Measurements from ENCODE around the gene SLC35E4.
"Not testable (repeated sequence)": the region's sequence is repeated elsewhere in the genome, so short reads cannot be mapped to it uniquely, and the experiment has no call there.

The SLC35E4 gene, protein sequence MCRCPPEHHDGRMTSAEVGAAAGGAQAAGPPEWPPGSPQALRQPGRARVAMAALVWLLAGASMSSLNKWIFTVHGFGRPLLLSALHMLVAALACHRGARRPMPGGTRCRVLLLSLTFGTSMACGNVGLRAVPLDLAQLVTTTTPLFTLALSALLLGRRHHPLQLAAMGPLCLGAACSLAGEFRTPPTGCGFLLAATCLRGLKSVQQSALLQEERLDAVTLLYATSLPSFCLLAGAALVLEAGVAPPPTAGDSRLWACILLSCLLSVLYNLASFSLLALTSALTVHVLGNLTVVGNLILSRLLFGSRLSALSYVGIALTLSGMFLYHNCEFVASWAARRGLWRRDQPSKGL

GRCh38 chr22:30635273-30636225 lies at the start of gene SLC35E4:
Gene SLC35E4, plus strand, starts transcription at chr22:30635781. Its CDS starts 670 bp downstream, at chr22:30636451.
- intact Hi-C loops (cut with DNase I): loop anchor here (2.0 kb wide), 1 partner anchor 59 kb away; the partner anchor contains the start of gene OSBP2

DNA sequence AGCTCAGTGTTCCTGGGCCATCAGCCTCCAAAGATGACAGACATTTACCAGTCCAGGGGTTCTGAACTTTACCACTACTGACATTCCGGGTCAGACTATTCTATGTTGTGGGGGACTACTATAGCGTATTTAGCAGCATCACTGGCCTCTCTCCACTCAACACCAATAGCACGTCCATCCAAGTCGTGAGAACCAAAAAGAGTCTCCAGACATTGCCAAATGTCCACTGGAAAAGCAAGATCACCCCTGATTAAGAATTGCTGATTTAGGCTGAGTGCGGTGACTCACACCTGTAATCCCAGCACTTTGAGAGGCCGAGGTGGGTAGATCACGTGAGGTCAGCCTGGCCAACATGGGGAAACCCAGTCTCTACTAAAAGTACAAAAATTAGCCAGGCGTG lies 49.2 kb upstream of the SLC35E4 start:
- no peak for DNase-seq
- intact Hi-C loops (cut with DNase I): no loop called here

More at GRCh38 chr22:30635273-30636225, at the start of gene SLC35E4:
- DNase-seq: peak; percentile 93 to 100 (median 97)

DNA sequence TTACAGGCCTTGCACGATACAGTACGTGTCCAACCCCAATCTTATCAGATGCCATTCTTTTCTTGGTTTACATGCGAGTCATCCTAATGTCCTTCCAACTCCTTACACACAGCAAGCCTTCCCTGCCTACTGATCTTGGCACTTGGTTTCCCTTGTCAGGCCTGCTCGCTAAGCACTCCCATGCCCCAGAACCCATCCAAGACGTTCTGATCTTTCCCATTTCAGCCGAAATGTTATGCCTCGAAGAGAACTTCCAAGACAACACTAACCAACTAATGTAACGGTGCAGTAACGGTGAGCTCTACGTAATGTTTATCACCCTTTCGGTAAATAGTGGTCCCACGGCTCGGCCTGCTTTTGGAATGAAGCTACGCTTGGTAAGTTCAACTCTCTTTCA lies 44.4 kb upstream of the SLC35E4 start:
- peak in 1 of 10 donors; percentile 6 for DNase-seq
- intact Hi-C loops (cut with DNase I): no loop called here

DNA sequence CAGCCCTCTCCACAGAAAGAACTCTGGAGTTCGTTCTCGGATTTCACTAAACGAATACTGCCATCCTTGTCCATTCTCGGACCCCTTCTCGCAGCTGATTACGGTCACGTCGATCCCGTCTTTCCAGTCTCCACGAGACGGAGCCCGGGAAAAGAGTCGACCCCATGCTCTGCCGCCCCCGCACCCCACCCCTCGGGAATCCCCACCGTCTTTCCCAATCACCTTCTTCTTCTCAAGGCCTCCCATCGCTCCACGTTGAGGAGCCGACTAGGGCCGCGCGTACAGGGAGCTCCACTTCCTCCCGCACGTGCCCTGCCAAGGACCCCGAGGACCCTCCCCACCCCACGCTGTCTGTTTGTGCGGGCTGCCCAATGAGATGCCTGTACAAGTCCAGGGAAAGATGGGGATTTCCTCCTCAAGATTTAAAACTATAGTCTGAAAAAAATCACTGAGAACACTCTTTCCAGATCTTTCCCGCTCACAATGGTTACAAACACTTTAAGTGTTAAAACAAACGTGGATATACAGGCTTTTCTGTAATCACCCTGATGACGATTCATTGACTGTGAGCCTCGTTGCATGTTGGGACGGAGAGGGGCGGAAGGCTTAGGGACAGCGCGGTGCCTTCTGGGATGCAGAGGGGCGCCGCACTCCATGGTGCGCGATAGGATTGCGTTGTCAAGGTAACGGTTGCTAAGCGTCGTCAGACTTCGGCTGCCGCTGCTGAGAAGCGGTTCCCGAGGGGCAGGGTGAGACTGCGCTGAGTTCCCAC lies 43.8 kb upstream of the SLC35E4 start, which contains the start of gene PES1:
PES1 (minus strand) TSS at position 323 of the 772 bp plus-strand sequence; CDS start at position 246, 77 bp downstream.
- peak; percentile 92 to 99 (median 95) for DNase-seq
- intact Hi-C loops (cut with DNase I): no loop called here

GRCh38 chr22:30592360-30592713 lies 43.2 kb upstream of the SLC35E4 start:
- intact Hi-C loops (cut with DNase I); DNase-seq: not testable (repeated sequence)

DNA sequence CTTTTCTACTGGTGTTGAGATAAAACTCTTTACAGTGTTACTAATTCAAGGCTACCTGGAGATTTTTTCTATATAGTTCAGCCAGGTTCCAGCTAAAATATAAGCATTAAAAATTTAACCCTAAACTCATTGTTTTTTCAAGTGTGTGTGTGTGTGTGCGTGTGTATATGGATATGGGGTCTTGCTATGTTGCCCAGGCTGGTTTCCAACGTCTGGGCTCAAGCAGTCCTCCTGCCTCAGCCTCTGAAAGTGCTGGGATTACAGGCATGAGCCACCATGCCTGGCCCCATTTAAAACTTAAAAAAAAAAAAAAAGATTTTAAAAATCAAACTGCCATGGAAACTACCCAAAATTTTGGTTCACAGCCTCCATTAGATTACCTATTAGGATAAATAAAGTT lies 39.4 kb upstream of the SLC35E4 start:
- intact Hi-C loops (cut with DNase I): no loop called here
- peak in 1 of 10 donors; percentile 5 for DNase-seq

DNA sequence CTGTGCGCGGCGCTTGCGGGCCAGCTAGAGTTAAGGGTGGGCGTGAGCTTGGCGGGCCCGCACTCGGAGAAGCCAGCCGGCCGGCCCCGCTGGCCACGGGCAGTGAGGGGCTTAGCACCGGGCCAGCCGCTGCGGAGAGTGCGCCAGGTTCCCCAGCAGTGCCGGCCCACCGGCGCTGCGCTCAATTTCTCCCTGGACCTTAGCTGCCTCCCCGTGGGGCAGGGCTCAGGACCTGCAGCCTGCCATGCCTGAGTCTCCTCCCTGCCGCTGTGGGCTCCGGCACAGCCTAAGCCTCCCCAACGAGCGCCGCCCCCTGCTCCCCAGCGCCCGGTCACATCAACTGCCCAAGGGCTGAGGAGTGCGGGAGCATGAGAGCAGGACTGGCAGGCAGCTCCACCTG lies 38.7 kb upstream of the SLC35E4 start:
- peak in 2 of 10 donors; percentile 66 to 68 for DNase-seq
- intact Hi-C loops (cut with DNase I): no loop called here

GRCh38 chr22:30598986-30599385 lies 36.6 kb upstream of the SLC35E4 start:
- peak in 1 of 10 donors; percentile 6 for DNase-seq
- intact Hi-C loops (cut with DNase I): no loop called here

GRCh38 chr22:30600921-30601320 lies 34.7 kb upstream of the SLC35E4 start:
- DNase-seq: no peak
- intact Hi-C loops (cut with DNase I): no loop called here

DNA sequence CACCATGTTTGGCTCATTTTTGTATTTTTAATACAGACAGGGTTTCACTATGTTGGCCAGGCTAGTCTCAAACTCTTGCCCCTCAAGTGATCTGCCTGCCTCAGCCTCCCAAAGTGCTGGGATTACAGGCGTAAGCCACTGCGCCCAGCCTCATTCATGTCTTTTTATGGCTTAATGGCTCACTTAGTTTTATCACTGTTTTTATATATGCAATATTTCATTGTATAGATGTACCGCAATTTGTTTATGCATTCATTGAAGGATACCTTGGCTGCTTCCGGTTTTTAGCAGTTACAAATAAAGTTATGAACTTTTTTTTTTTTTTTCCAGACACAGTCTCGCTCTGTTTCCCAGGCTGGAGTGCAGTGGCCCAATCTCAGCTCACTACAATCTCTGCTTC lies 34.1 kb upstream of the SLC35E4 start:
- intact Hi-C loops (cut with DNase I): no loop called here
- no peak for DNase-seq

DNA sequence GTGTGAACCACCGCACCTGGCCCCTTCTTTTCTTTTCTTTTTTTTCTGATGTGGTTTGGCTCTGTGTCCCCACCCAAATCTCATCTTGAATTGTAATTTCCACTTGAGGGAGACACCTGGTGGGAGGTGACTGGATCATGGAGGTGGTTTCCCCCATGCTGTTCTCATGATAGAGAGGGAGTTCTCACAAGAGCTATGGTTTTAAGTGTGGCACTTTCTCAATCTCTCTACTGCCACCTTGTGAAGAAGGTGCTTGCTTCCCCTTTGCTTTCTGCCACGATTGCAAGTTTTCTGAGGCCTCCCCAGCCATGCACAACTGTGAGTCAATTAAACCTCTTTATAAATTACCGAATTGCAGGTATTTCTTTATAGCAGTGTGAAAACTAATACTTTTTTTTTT lies 33.5 kb upstream of the SLC35E4 start:
- peak in 1 of 10 donors; percentile 8 for DNase-seq
- intact Hi-C loops (cut with DNase I): no loop called here

DNA sequence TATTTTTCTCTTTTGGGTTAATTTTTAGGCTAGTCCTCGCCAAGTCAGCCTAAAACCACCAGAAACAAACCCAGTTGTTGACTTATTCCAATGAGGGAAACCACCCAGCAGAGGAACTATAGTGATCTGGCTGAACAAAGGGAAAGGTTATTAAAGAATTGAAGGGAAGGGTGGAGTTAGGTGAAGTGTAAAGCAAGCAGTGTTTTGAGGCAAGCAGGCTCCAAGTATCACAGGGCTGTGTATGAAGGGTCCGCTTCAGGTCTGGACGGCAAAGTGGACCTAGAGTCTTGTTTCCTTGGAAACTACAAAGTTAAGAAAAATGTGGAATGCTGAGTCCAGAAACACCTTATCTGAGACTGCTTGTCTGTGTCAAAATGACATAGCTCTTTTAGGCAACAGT lies 31.8 kb upstream of the SLC35E4 start:
- intact Hi-C loops (cut with DNase I): no loop called here
- peak in 1 of 10 donors; percentile 12 for DNase-seq

GRCh38 chr22:30604723-30605122 lies 30.9 kb upstream of the SLC35E4 start:
- peak in 2 of 10 donors; percentile 1 to 10 for DNase-seq
- intact Hi-C loops (cut with DNase I): no loop called here

DNA sequence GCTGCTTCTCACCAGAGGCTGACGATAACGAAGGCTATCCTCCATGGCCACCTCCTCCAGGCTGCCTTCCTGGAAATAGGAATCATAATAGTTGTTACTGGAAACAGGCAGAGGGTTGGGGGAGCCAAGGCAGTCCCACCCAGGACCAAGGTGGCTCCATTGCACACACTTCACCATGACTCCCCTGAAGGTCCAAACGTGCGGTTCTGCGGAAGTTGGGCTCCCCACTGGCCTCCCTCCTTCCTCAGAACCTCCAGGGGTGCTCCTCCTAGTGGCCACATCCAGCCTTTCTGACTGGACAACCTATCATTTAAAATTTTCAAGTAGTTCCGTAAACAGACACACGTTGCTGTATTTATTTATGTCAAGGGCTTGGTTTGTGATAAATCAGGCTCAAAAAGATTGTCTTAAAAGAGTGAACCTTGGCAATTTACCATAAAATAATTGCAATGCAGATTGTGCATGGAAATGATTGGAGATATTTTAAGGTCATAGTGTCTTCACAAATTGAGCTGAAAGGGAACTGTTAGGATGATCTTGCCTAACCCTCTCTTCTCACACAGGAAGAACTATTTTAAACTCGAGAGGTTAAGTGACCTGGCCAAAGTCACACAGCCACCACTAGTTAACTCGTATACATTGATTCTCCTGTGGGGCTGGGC lies 30.0 kb upstream of the SLC35E4 start:
- intact Hi-C loops (cut with DNase I): no loop called here
- DNase-seq: peak in 6 of 10 donors; percentile 40 to 88 (median 50)

DNA sequence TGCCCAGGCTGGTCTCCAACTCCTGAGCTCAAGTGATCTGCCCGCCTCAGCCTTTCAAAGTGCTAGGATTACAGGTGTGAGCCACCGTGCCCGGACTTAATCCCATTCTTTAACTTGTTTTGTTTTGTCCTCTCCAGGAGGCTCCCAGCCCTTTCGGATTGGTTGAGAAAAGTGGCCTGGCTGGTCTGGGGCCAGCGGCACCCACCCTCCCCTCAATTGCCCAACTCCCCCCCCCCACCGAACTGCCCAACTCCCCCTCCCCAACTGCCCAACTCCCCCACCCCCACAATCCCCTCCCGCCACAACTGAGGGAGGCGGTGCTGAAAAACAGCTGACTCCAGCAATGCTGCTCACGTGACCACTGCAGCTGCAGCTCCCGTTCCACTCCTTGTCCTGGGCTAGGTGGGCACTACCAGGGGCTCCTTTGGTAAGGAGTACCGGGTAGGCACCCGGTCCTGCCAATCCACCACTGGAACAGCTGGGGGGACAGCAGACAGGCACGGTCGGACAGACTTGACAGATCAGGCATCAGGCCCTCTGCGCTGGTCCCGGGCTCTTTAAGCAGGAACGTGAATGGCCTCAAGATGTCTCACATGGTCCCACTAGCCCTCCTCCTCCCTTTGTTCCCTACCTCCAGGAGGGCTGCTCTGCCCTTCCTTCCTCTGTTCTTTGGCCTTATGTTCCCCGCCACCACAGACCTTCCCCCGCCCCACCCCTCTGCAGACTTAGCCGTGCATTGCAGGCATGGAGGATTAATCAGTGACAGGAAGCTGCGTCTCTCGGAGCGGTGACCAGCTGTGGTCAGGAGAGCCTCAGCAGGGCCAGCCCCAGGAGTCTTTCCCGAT lies 28.9 kb upstream of the SLC35E4 start, which contains the start of gene TCN2:
TCN2 (plus strand) TSS at position 720 of the 845 bp plus-strand sequence. CDS start 158 bp downstream, outside the sequence.
- DNase-seq: peak; percentile 52 to 97 (median 79)

GRCh38 chr22:30607300-30607930 lies 28.2 kb upstream of the SLC35E4 start:
- peak in 1 of 10 donors; percentile 14 for DNase-seq
- intact Hi-C loops (cut with DNase I): no loop called here

More for the DNA sequence above, 28.9 kb upstream of the SLC35E4 start, which contains the start of gene TCN2:
- intact Hi-C loops (cut with DNase I): no loop called here

DNA sequence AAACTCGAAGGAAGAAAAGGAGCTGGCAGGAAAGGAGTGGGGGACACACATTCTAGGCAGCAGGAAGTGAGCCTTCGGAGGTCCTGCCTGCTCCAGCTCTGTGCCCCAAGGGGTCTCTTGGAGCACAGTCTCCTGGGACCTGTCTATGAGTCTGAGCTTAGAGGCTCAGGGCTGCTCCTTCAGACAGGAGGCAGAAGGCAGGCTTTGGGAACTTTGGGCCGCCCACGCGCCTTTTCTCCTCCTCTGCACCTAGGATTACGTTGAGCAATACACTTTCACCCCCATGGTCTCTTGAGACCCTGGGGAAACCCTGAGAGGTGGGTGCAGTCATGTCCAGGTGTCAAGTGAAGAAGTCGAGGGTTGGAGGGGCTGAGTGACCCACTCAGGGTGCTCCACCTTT lies 27.6 kb upstream of the SLC35E4 start:
- intact Hi-C loops (cut with DNase I): no loop called here
- DNase-seq: peak in 1 of 10 donors; percentile 30
